DOHH2 (cell line): ENCODE measurements around the gene NMRK1.

Source experiments
- CTCF ChIP-seq: fragments of 200-600 bp; sonication (generic); IDR thresholded peaks from one replicate; pipeline ENCODE4 v1.5.1; 2014; ENCODE audit warnings: antibody characterized with exemption, mild to moderate bottlenecking, low read depth, low read length; ENCODE audit not compliant: poor library complexity, severe bottlenecking
- EZH2phosphoT487 ChIP-seq: fragments of 200-600 bp; sonication (generic); IDR thresholded peaks from 2 replicates; pipeline ENCODE4 v1.6.1; 2017; ENCODE audit warnings: borderline replicate concordance, mild to moderate bottlenecking, antibody characterized with exemption, low read length, moderate library complexity, mixed read lengths

GRCh38 chr9:75051285-75051684 lies 36.7 kb downstream of the NMRK1 start:
- TF ChIP-seq CTCF (no peak), EZH2phosphoT487 (no peak)
